ENCODE data around the gene TMC1. TPM values are rescaled to one million over a fixed set of nuclear protein-coding genes. Genes with fewer than 3 reads are reported as not detected.

The TMC1 gene
- total and polyA plus RNA-seq, 2 of the 13 experiments (the other 11 are each of a cell fraction or from before 2014, with no cell fraction given): 0.02 to 0.03 TPM

DNA sequence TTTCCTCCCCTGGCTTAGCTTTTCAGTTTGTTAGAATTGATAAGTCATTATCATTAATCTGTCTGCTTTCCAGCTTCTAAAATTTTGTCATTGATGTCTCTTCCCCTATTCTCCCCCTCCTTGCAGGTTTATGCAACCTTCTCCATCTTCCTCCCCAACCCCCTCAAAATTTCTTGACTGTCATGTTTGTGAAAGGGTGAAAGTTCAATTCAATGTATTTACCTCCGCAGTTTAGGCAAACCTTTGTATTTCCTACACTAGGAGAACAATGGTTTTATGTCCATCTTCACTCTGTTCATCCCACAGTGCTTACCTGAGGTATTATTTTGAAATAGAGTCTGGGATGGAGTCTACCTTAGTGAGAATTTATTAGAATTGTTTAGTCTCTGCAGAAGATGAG is 313.6 kb downstream of the TMC1 start (continued):
- TF ChIP-seq, protein P1, sequence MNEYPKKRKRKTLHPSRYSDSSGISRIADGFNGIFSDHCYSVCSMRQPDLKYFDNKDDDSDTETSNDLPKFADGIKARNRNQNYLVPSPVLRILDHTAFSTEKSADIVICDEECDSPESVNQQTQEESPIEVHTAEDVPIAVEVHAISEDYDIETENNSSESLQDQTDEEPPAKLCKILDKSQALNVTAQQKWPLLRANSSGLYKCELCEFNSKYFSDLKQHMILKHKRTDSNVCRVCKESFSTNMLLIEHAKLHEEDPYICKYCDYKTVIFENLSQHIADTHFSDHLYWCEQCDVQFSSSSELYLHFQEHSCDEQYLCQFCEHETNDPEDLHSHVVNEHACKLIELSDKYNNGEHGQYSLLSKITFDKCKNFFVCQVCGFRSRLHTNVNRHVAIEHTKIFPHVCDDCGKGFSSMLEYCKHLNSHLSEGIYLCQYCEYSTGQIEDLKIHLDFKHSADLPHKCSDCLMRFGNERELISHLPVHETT (CRISPR knock-in tag; conservative IDR thresholded peaks at IDR 0.05): no peak
- TF ChIP-seq, protein P2, sequence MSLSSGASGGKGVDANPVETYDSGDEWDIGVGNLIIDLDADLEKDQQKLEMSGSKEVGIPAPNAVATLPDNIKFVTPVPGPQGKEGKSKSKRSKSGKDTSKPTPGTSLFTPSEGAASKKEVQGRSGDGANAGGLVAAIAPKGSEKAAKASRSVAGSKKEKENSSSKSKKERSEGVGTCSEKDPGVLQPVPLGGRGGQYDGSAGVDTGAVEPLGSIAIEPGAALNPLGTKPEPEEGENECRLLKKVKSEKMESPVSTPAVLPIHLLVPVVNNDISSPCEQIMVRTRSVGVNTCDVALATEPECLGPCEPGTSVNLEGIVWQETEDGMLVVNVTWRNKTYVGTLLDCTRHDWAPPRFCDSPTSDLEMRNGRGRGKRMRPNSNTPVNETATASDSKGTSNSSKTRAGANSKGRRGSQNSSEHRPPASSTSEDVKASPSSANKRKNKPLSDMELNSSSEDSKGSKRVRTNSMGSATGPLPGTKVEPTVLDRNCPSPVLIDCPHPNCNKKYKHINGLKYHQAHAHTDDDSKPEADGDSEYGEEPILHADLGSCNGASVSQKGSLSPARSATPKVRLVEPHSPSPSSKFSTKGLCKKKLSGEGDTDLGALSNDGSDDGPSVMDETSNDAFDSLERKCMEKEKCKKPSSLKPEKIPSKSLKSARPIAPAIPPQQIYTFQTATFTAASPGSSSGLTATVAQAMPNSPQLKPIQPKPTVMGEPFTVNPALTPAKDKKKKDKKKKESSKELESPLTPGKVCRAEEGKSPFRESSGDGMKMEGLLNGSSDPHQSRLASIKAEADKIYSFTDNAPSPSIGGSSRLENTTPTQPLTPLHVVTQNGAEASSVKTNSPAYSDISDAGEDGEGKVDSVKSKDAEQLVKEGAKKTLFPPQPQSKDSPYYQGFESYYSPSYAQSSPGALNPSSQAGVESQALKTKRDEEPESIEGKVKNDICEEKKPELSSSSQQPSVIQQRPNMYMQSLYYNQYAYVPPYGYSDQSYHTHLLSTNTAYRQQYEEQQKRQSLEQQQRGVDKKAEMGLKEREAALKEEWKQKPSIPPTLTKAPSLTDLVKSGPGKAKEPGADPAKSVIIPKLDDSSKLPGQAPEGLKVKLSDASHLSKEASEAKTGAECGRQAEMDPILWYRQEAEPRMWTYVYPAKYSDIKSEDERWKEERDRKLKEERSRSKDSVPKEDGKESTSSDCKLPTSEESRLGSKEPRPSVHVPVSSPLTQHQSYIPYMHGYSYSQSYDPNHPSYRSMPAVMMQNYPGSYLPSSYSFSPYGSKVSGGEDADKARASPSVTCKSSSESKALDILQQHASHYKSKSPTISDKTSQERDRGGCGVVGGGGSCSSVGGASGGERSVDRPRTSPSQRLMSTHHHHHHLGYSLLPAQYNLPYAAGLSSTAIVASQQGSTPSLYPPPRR (CRISPR knock-in tag; IDR thresholded peaks at IDR 0.05; ENCODE audit: borderline replicate concordance): no peak
- TF ChIP-seq, protein P3, sequence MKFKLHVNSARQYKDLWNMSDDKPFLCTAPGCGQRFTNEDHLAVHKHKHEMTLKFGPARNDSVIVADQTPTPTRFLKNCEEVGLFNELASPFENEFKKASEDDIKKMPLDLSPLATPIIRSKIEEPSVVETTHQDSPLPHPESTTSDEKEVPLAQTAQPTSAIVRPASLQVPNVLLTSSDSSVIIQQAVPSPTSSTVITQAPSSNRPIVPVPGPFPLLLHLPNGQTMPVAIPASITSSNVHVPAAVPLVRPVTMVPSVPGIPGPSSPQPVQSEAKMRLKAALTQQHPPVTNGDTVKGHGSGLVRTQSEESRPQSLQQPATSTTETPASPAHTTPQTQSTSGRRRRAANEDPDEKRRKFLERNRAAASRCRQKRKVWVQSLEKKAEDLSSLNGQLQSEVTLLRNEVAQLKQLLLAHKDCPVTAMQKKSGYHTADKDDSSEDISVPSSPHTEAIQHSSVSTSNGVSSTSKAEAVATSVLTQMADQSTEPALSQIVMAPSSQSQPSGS (CRISPR knock-in tag; IDR thresholded peaks at IDR 0.05): peak; percentile 59; the same call in 1 of the 2 replicates
- TF ChIP-seq, protein P4, sequence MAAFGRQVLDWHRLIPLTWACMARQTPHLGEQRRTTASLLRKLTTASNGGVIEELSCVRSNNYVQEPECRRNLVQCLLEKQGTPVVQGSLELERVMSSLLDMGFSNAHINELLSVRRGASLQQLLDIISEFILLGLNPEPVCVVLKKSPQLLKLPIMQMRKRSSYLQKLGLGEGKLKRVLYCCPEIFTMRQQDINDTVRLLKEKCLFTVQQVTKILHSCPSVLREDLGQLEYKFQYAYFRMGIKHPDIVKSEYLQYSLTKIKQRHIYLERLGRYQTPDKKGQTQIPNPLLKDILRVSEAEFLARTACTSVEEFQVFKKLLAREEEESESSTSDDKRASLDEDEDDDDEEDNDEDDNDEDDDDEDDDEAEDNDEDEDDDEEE (CRISPR knock-in tag; IDR thresholded peaks at IDR 0.05): no peak
- TF ChIP-seq ZSCAN21 (CRISPR knock-in tag; IDR thresholded peaks at IDR 0.05; ENCODE audit: borderline replicate concordance) (no peak), MEF2D (CRISPR knock-in tag; IDR thresholded peaks at IDR 0.05) (no peak), MED8 (CRISPR knock-in tag; IDR thresholded peaks at IDR 0.05; ENCODE audit: insufficient replicate concordance) (no peak), RBM22 (optimal IDR thresholded peaks at IDR 0.05; ENCODE audit: low read length) (no peak), SP5 (CRISPR knock-in tag; IDR thresholded peaks at IDR 0.05; ENCODE audit: borderline replicate concordance, low read depth) (0 out of 2 replicates have a peak, but pooled peaks have one; percentile 13), ZFP37 (CRISPR knock-in tag; IDR thresholded peaks at IDR 0.05; ENCODE audit: borderline replicate concordance) (no peak), GTF2F1 (IDR thresholded peaks at IDR 0.05; ENCODE audit: low read length) (no peak), ZNF12 (CRISPR knock-in tag; IDR thresholded peaks at IDR 0.05) (no peak), HIVEP1 (CRISPR knock-in tag; IDR thresholded peaks at IDR 0.05) (no peak), RXRB (CRISPR knock-in tag; IDR thresholded peaks at IDR 0.05; ENCODE audit: borderline replicate concordance) (peak; percentile 71), SYNCRIP (IDR thresholded peaks at IDR 0.05; ENCODE audit: insufficient read depth, low read depth, low read length) (no peak), RNF2 (conservative IDR thresholded peaks at IDR 0.05; ENCODE audit: low read depth) (no peak)
- TF ChIP-seq, protein P5, sequence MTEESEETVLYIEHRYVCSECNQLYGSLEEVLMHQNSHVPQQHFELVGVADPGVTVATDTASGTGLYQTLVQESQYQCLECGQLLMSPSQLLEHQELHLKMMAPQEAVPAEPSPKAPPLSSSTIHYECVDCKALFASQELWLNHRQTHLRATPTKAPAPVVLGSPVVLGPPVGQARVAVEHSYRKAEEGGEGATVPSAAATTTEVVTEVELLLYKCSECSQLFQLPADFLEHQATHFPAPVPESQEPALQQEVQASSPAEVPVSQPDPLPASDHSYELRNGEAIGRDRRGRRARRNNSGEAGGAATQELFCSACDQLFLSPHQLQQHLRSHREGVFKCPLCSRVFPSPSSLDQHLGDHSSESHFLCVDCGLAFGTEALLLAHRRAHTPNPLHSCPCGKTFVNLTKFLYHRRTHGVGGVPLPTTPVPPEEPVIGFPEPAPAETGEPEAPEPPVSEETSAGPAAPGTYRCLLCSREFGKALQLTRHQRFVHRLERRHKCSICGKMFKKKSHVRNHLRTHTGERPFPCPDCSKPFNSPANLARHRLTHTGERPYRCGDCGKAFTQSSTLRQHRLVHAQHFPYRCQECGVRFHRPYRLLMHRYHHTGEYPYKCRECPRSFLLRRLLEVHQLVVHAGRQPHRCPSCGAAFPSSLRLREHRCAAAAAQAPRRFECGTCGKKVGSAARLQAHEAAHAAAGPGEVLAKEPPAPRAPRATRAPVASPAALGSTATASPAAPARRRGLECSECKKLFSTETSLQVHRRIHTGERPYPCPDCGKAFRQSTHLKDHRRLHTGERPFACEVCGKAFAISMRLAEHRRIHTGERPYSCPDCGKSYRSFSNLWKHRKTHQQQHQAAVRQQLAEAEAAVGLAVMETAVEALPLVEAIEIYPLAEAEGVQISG (CRISPR knock-in tag; IDR thresholded peaks at IDR 0.05): no peak

Measured in HepG2 (cell line).